ENCODE data around the gene ACER3.

- no peak for TF ChIP-seq CTCF (conservative IDR thresholded peaks at IDR 0.05; ENCODE audit: low read depth in 2 of 2)
- no peak for TF ChIP-seq EZH2 (IDR thresholded peaks at IDR 0.05; ENCODE audit: low read depth, unreplicated experiment)
- TF ChIP-seq JUNB (IDR thresholded peaks at IDR 0.05; ENCODE audit: unreplicated experiment), result no peak
- TF ChIP-seq CREB1 (CRISPR knock-in tag; IDR thresholded peaks at IDR 0.05; ENCODE audit: low read depth), result no peak
- no peak for TF ChIP-seq ZNF114 (CRISPR knock-in tag; IDR thresholded peaks at IDR 0.05)
Observed at GRCh38 chr11:76944225-76944624, 83.5 kb downstream of the ACER3 start.
